HG02943 (cell line): ENCODE measurements around the gene C8A.

Experiments
- ATAC-seq: cut with Tn5 transposase; IDR thresholded peaks from one replicate; pipeline ENCODE4 v1.9.1; 2021; ENCODE audit warnings: mild to moderate bottlenecking, low read depth, moderate library complexity; ENCODE audit not compliant: unreplicated experiment

The C8A gene

DNA sequence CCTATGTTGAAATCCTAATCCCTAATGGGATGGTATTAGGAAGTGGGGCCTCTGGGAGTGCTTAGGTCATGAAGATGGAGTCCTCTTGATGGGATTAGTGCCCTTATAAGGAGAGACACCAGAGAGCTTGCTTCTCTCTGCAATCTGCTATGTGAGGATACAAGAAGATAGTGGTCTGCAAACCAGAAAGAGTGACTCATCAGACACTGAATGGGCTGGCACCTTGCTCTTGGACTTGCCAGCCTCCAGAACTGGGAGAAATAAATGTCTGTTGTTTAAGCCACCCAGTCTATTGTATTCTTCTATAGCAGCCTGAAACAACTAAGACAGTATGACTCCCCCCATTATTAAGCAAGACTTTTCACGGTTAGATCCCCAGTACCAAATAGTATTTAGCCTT, 67.9 kb downstream of the C8A start:
- ATAC-seq, result no peak

GRCh38 chr1:56923201-56923600, 68.6 kb downstream of the C8A start:
- ATAC-seq, result no peak

GRCh38 chr1:56924116-56924515, 69.5 kb downstream of the C8A start:
- no peak for ATAC-seq

DNA sequence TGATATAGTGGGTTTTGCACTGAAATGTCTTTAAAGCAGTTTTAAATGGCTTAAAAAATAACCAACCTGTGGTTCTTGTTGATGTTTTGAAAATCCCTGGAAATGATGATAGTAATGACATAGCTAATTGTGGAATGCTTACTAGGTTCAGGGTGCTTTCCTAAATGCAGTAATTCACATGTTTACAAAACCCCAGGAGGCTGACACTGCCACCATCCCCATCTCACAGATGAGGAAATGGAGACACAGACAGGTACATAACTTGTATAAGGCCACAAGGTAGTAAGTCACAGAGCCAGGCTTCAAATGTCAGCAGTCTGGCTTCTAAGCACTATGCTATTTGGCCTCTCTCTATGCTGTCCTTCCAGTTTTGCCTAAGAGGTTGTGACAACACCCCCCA, 70.6 kb downstream of the C8A start:
- ATAC-seq, result no peak

DNA sequence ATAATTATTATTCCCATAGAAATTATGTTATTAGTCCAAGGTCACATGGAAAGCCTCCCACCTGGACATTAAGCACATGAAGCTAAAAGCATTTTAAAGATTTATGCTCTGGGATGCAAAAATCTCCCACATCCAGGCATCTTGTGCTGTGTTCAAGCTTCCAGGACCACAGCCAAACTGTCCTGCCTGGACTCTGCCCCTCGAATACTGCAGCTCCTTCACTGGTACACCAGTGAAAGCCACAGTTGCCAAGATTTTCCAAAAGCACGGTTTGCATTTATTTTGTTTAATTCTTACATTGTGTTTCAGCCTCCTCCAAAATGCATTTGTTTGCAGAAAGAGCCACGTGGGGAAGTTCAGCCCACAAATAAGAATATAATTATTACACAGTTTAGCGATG, 72.6 kb downstream of the C8A start:
- no peak for ATAC-seq

DNA sequence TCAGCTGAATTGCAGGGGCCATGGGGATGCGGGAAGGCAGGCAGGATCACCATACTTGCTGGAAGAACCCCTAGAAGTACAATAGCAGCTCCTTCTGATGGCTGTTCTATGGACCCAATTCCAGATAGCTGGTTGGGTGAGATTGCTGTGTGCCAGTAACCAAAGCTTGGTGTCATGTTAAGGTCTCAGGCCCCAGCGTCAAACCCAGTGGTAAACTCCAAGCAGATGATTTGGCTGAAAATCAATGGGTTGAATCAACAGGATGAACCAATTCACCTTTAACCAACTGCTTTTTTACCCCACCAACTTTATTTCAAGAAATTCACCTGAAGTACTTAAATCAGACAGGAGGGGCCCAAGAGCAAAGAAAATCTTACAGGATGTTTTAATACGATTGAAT, 73.4 kb downstream of the C8A start:
- ATAC-seq, result no peak

DNA sequence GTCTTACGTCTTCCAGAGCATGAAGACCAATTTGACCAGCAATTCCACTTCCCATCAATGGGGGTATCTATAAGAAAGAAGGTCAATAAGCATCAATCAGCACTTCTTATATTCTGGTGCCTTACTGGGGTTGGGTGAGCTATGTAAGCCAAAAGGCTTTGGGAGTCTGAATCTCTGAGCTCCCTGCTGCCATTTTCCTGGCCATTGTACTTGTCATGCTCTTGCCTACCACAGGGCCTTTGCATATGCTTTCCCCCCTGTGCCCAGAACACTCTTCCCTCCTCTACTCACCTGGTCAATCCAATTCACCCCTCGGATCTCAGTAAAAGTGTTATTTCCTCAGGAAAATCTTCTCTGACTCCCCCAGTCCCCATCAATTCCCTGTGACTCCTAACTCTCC, 74.9 kb downstream of the C8A start:
- no peak for ATAC-seq

- no peak for ATAC-seq
These were observed 76.6 kb downstream of the C8A start for GRCh38 chr1:56931211-56931610.

- ATAC-seq, result no peak
These were observed 77.1 kb downstream of the C8A start for GRCh38 chr1:56931686-56932085.

GRCh38 chr1:56933161-56933560, 78.6 kb downstream of the C8A start:
- ATAC-seq, result no peak

GRCh38 chr1:56933606-56934005, 79.0 kb downstream of the C8A start:
- ATAC-seq, result no peak

DNA sequence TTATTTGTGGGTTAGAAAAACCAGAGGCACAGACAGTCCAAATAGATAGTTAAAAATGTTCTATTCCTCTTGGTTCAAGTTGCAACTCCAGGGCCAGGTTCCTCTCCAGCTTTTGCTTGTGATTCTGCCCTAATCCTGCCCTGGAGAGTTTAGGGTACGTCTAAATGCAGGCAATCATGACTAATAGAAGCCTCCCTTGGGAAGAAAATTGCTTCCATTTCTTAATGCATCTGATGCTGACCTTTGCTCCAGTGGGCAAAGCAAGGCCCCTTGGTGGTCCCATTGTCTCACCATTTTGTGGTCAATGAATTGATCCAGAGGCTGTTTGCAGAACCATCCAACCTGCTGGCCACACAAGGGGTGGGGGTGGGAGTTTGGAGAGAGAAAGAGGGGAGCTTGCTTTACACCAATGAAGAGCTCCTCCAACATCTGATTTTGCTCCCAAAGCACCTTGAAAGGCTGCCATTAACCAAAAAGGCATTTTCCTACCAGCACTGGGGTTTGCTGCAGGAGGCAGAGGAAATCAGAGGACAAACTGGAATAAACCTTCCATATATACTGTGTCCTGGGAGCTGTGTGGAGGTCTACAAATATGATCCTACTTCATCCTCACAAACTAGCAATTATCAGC, 79.9 kb downstream of the C8A start:
- no peak for ATAC-seq

- ATAC-seq, result no peak
These were observed 84.0 kb downstream of the C8A start for GRCh38 chr1:56938646-56939045.

- no peak for ATAC-seq
These were observed 84.6 kb downstream of the C8A start for GRCh38 chr1:56939209-56939608.

- ATAC-seq, result no peak
These were observed 85.4 kb downstream of the C8A start for GRCh38 chr1:56940039-56940438.

DNA sequence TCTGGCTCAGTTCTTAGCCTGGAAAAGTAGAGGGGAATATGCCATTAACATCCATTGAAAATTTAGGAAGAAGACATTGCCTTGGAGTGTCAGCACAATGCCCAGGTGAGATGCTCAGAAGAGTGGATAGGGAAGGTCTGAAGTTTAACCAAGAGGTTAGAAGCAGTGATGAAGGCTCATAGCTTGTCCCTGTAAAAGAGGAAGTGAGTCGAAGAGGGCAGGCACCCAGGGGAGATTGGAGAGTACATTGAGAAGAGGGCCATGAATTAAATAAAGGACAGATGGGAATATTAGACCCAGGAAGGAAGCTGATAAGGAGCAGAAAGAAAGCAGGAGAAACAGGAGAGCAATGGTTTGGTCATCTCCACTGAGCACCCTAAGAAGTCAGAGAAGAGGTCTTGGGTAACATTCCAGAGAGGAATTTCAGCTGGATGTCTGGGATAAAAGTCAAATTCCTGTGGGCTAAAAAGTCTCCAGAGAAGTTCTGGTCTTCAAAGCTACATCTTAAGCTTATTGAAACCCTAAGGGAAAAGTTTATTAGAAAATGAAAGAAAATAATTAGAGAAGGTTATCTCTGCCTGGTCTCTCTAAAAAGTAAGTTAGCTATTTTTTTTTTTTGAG, 93.9 kb downstream of the C8A start:
- no peak for ATAC-seq

- ATAC-seq, result no peak
These were observed 97.9 kb downstream of the C8A start for GRCh38 chr1:56952501-56952900.

- no peak for ATAC-seq
These were observed 98.8 kb downstream of the C8A start for GRCh38 chr1:56953386-56953785.

DNA sequence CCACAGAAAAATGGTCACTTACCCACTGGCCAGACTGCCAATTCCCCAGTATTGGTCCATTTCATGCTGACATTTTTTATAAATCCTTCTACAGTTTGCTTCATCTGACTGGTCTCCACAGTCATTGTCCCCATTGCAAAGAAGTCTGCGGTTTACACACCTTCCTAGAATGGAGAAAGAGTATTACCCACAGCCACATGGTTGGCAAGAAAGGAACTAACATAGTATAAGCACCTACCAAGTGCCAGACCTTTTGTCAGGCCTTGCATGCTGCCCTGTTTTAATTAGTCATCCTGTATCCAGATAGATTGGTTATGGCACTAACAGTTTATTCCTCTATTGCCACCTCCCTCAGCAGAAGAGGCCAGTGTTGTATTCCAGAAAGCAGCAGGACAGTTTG, 100.1 kb downstream of the C8A start:
- ATAC-seq, result no peak

- ATAC-seq, result no peak
These were observed 103.3 kb downstream of the C8A start for GRCh38 chr1:56957931-56958330.

GRCh38 chr1:56958526-56958925, 103.9 kb downstream of the C8A start:
- ATAC-seq, result no peak

DNA sequence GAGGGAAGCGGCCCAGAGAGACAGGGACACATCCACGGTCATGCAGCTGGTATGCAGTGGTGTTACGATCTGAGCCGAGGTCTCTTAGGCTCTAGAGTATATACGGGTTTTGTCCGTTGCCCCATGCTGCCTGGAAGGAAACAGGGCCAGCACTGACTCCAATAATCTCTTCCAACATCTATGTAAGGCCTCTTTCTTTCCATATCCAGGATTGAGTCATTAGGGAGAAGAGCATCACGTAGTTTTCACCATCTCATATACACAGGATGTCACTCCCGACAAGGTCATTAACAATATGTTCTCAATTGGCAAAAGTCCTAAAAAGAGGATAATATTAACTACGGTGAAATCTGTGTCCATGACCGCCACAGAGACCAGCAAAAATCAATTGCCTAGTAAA, 106.8 kb downstream of the C8A start:
- ATAC-seq, result no peak

DNA sequence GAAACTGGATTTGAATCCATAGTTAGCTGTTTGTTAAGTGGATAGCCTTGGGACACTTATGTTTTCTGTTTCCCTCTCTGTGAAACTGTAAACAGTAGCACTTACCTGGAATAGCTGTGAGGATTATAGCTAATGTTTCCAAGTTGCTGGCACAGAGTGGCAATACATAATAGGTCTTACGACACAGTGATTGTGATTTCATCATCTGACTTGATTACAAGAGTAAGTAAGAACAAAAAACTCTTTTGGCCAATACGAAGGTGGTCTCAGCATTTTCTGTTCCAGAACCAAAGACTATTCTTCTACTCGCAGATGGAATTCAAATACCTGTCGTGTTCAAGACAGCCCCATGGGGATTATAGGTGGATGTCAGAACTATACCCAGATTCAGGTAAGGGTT, 109.1 kb downstream of the C8A start:
- no peak for ATAC-seq
